Erythroblast (primary cell): ENCODE results near the gene ART4.

Source experiments
- DNase-seq, 2 experiments: peaks; one replicate each; lab custom pipeline; 2025; lab: John Stamatoyannopoulos, UW
- GATA1 ChIP-seq: IDR thresholded peaks from 2 replicates; pipeline ENCODE4 v1.6.1; 2011; ENCODE audit warnings: low read depth, mild to moderate bottlenecking, control low read depth, low read length, moderate library complexity
- POLR2A ChIP-seq: IDR thresholded peaks from 2 replicates; pipeline ENCODE4 v1.6.1; 2011; ENCODE audit warnings: mild to moderate bottlenecking, low read length

Gene ART4, protein sequence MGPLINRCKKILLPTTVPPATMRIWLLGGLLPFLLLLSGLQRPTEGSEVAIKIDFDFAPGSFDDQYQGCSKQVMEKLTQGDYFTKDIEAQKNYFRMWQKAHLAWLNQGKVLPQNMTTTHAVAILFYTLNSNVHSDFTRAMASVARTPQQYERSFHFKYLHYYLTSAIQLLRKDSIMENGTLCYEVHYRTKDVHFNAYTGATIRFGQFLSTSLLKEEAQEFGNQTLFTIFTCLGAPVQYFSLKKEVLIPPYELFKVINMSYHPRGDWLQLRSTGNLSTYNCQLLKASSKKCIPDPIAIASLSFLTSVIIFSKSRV

DNA sequence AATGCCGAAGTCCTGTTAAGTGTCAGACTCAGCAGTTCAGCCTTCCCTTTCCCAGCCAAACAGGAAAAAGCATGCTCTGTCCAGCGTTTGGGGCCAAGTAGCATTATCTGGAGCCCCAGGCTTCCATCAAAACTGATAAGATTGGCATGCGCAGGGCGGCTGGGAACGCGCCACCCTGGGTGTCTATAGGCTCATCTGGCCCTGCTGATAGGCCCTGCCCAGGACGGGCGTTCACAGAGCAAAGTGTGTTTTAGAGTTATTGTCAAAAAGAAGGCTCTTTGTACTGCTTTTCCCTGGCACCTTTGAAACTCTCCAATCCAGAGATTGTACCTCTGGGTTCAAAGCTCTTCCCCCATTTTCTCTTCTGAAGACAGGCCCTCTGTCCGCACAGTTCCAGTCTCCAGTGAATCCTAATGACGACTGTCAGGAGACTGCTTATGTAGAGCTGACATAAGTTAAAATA lies at the start of gene ART4:
Gene ART4 (minus strand): TSS at position 102 of the 463 bp plus-strand sequence. CDS start 413 bp downstream, outside the sequence.
- peak; percentile 93 to 97 for DNase-seq
- TF ChIP-seq POLR2A (peak; percentile 77), GATA1 (peak; percentile 83)

GRCh38 chr12:14892726-14893505 lies 49.6 kb upstream of the ART4 start:
- DNase-seq, result peak; percentile 3 to 18
- no peak for TF ChIP-seq GATA1
- no peak for TF ChIP-seq POLR2A

DNA sequence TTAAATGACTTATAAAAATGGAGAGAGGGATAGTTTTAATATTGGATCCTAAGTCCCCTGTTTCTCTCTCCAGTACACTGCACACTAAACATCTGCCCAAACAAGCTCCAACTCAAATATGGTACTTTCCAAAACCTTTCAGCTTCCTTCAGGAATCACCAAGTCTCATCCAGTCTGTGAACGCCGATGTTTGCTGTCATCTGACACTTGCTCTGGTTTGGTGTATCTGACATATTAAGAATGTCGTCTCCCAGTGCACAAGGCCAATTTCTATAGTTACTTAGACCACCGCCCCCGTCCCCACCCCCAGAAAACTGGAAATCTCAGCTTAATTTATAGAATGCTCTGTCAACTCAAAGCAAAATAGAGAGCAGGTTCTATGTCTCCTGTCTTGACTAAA lies 47.4 kb upstream of the ART4 start:
- TF ChIP-seq POLR2A (no peak), GATA1 (no peak)
- DNase-seq, result no peak

GRCh38 chr12:14886271-14886670 lies 42.9 kb upstream of the ART4 start:
- no peak for DNase-seq
- TF ChIP-seq POLR2A, result no peak
- TF ChIP-seq GATA1, result no peak

GRCh38 chr12:14885718-14886221 lies 42.4 kb upstream of the ART4 start, which contains the start of gene MGP:
Gene MGP, minus strand, starts transcription at chr12:14885854. Its CDS starts 63 bp downstream, at chr12:14885791.
- TF ChIP-seq POLR2A (no peak), GATA1 (no peak)
- no peak for DNase-seq

GRCh38 chr12:14884458-14884878 lies 41.1 kb upstream of the ART4 start:
- DNase-seq, result peak; percentile 82 to 89

DNA sequence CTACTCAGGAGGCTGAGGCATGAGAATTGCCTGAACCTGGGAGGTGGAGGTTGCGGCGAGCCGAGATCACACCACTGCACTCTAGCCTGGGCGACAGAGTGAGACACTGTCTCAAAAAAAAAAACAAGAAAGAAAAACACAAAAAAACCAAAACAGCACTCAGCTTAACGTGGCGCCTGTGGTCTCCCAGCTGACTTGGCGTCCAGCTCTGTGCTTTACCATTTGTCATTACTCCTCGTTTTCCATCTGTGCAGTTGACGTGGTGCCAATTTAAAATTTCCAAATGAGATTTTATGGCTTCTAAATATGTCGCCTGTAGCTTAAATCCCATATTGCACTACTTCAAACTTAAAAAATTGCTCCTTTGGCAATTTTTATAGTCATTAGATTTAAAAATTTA lies 40.4 kb upstream of the ART4 start:
- TF ChIP-seq POLR2A (no peak), GATA1 (no peak)
- DNase-seq, result no peak

More at GRCh38 chr12:14884458-14884878, 41.1 kb upstream of the ART4 start:
- TF ChIP-seq POLR2A, result no peak
- no peak for TF ChIP-seq GATA1

DNA sequence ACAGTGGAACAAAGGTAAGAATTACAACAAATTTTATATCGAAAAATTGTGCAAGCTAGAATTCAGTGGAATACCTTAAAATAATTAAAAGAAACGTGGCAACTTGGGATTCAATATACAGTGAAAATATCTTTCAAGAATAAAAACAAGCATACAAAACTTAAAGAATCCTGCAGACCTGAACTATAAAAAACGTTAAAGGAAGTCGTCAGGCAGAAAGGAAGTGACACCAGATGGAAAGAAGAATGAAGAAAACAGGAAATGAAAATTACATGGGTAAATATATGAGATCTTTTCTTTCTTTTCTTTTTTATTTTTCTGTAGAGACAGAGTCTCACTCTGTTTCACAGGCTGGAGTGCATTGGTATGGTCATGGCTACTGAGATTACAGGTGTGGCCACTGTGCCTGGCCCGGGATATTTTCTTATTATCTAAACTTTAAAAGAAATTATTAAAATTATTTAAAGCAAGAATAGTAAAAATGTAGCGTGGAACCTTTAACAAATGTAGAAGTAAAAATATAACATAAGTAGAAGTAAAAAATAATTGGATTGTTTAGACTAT lies 37.6 kb upstream of the ART4 start:
- no peak for DNase-seq
- TF ChIP-seq GATA1, result no peak
- no peak for TF ChIP-seq POLR2A

DNA sequence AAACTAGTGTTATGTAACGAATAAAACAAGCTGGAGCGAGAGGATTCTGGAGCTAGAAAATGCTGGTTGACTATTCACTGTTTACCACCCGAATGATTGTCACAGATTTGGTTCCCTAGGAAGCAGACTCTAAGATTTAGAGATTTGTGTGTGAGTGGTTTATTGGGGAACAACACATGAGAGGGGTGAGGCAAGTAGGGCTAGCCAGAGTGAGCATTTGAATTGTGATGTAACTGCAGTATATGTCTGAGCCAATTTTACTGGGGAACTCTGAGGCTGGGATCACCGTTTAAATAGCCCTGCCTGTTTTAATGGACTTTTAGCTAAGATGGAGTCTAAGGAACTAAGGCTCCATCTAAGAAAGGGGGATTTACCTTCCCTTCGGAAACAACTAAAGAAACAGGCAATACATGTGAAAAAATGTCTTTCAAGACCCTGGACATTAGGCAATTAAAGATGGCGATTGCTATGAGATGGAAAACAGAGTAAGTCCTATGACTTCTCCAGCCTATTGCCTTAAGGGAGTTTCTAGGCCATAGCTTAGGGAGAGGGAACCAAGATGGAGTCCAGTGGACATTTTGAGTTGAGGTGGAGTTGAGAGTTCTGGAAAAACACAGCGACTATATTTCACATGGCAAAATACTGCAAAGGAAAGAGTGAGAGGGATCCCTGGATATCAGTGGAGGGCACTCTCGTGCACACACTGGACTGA lies 36.1 kb upstream of the ART4 start:
- no peak for DNase-seq
- no peak for TF ChIP-seq POLR2A
- no peak for TF ChIP-seq GATA1

- no peak for DNase-seq
- no peak for TF ChIP-seq POLR2A
- no peak for TF ChIP-seq GATA1
Measured at GRCh38 chr12:14878488-14878887, 35.2 kb upstream of the ART4 start.

GRCh38 chr12:14876833-14877232 lies 33.5 kb upstream of the ART4 start:
- no peak for TF ChIP-seq GATA1
- TF ChIP-seq POLR2A, result no peak
- DNase-seq, result no peak

GRCh38 chr12:14874882-14875281 lies 31.6 kb upstream of the ART4 start:
- no peak for DNase-seq

More at GRCh38 chr12:14874882-14875281, 31.6 kb upstream of the ART4 start:
- TF ChIP-seq GATA1, result no peak
- no peak for TF ChIP-seq POLR2A
